Spinal cord (tissue), 10 donors: ENCODE measurements around the gene SERPINB1. TPM values are rescaled to one million over a fixed set of nuclear protein-coding genes. Genes with fewer than 3 reads are reported as not detected.
A peak's percentile ranks its signal among the peaks of the same experiment; 100 is the strongest.

Source experiments
- DNase-seq, 6 donors: peaks; one replicate each; pipeline versions ENCODE4 v3.0.0 to v3.0.0-alpha.2; 2013 to 2015; ENCODE audit warnings: low spot score in 6 of 6, low read depth in 4 of 6
- H3K27ac ChIP-seq: one replicate; pipeline ENCODE4 v1.5.1; 2013; ENCODE audit warnings: low read depth, low read length, control low read depth
- H3K27me3 ChIP-seq: one replicate; pipeline ENCODE4 v1.6.1; 2013; ENCODE audit warnings: low read length; ENCODE audit not compliant: control insufficient read depth, insufficient read depth
- H3K36me3 ChIP-seq: one replicate; pipeline ENCODE4 v1.6.1; 2013; ENCODE audit warnings: low read length; ENCODE audit not compliant: control insufficient read depth, insufficient read depth
- H3K4me1 ChIP-seq: one replicate; pipeline ENCODE4 v1.6.1; 2013; ENCODE audit warnings: low read length; ENCODE audit not compliant: control insufficient read depth, insufficient read depth
- H3K4me3 ChIP-seq: one replicate; pipeline ENCODE4 v1.5.1; 2013; ENCODE audit warnings: low read depth, low read length, control low read depth
- H3K9me3 ChIP-seq: one replicate; pipeline ENCODE4 v1.6.1; 2013; ENCODE audit warnings: low read length; ENCODE audit not compliant: control insufficient read depth, insufficient read depth
- WGBS: methylation state at CpG from one replicate; pipeline ENCODE4 v1.1.5; 2013; ENCODE audit warnings: missing lambda C conversion rate; ENCODE audit not compliant: insufficient coverage; 5-methylcytosine and 5-hydroxymethylcytosine counted together
- polyA plus RNA-seq, 2 donors: library from polyadenylated mRNA; unstranded; fragments of 120-200 nt; gene quantifications; one replicate each; pipeline ENCODE4 v1.2.1, GENCODE V29; 2013; ENCODE audit not compliant: insufficient read length in 2 of 2
- total RNA-seq, 2 donors: library from RNA; depleted of rRNA in 1 of 2; stranded (reverse); fragments of 120-200 nt in 1 of 2; fragments of >200 nt in 1 of 2; gene quantifications; one replicate each; pipeline versions ENCODE4 v1.2.3 to v1.2.4, GENCODE V29; 2013 to 2014
- donor health status: healthy.

Gene SERPINB1
- total and polyA plus RNA-seq, 4 donors = 12.0 to 23.4 (median 15.5) TPM

- 67% methylated on average over 3 of the region's 6 CpGs for WGBS
- peaks cover 20% of the 10 kb centered on the region for H3K4me1 ChIP-seq
- DNase-seq = no peak
Measured at GRCh38 chr6:2852514-2852855, 10.8 kb upstream of the SERPINB1 start.

GRCh38 chr6:2851727-2852513, 10.3 kb upstream of the SERPINB1 start:
- H3K27me3 ChIP-seq = no peaks in the 10 kb centered on the region
- H3K9me3 ChIP-seq = no peaks in the 10 kb centered on the region
- DNase-seq = no peak
- peaks cover 19% of the 10 kb centered on the region for H3K4me1 ChIP-seq
- no peak overlapping the region for H3K4me3 ChIP-seq
- no peaks in the 10 kb centered on the region for H3K36me3 ChIP-seq
- H3K27ac ChIP-seq = no peak overlapping the region
- WGBS = 97% methylated on average over 16 of the region's 17 CpGs

More at GRCh38 chr6:2852514-2852855, 10.8 kb upstream of the SERPINB1 start:
- Histone ChIP-seq H3K4me3 (no peak overlapping the region), H3K27ac (no peak overlapping the region), H3K36me3 (no peaks in the 10 kb centered on the region), H3K27me3 (no peaks in the 10 kb centered on the region), H3K9me3 (no peaks in the 10 kb centered on the region)

- H3K9me3 ChIP-seq = no peaks in the 10 kb centered on the region
- H3K4me3 ChIP-seq = no peak overlapping the region
- DNase-seq = no peak
- WGBS = 58% methylated on average over 2 of the region's 5 CpGs
- H3K27ac ChIP-seq = no peak overlapping the region
- no peaks in the 10 kb centered on the region for H3K27me3 ChIP-seq
- peaks cover 18% of the 10 kb centered on the region for H3K4me1 ChIP-seq
- H3K36me3 ChIP-seq = no peaks in the 10 kb centered on the region
Measured at GRCh38 chr6:2850538-2851113, 9.0 kb upstream of the SERPINB1 start.

GRCh38 chr6:2848851-2849250, 7.2 kb upstream of the SERPINB1 start:
- Histone ChIP-seq H3K4me3 (no peak overlapping the region), H3K36me3 (no peaks in the 10 kb centered on the region), H3K4me1 (peaks cover 6% of the 10 kb centered on the region), H3K27me3 (no peaks in the 10 kb centered on the region), H3K27ac (no peak overlapping the region), H3K9me3 (no peaks in the 10 kb centered on the region)
- no peak for DNase-seq
- WGBS = 69% methylated on average over 7 of the region's 10 CpGs

GRCh38 chr6:2845880-2846208, 4.2 kb upstream of the SERPINB1 start:
- Histone ChIP-seq H3K9me3 (no peaks in the 10 kb centered on the region), H3K36me3 (no peaks in the 10 kb centered on the region), H3K4me1 (peaks cover 7% of the 10 kb centered on the region), H3K27me3 (peaks cover 2% of the 10 kb centered on the region), H3K27ac (no peak overlapping the region), H3K4me3 (no peak overlapping the region)
- 75% methylated on average over 4 of the region's 6 CpGs for WGBS
- no peak for DNase-seq

- Histone ChIP-seq H3K36me3 (no peaks in the 10 kb centered on the region), H3K4me3 (no peak overlapping the region), H3K27me3 (peaks cover 2% of the 10 kb centered on the region), H3K9me3 (no peaks in the 10 kb centered on the region), H3K4me1 (peaks cover 13% of the 10 kb centered on the region), H3K27ac (no peak overlapping the region)
- DNase-seq = no peak
Measured at GRCh38 chr6:2844008-2844407, 2.3 kb upstream of the SERPINB1 start.

- Histone ChIP-seq H3K9me3 (no peaks in the 10 kb centered on the region), H3K4me1 (peaks cover 13% of the 10 kb centered on the region), H3K27ac (no peak overlapping the region), H3K27me3 (peaks cover 2% of the 10 kb centered on the region), H3K4me3 (no peak overlapping the region), H3K36me3 (no peaks in the 10 kb centered on the region)
- no peak for DNase-seq
- 78% methylated on average over 2 of the region's 2 CpGs for WGBS
Measured at GRCh38 chr6:2843138-2843740, 1.6 kb upstream of the SERPINB1 start.

- Histone ChIP-seq H3K27me3 (peaks cover 2% of the 10 kb centered on the region), H3K4me1 (peaks cover 13% of the 10 kb centered on the region)
Measured at GRCh38 chr6:2842139-2842552, 483 bp upstream of the SERPINB1 start.

GRCh38 chr6:2840749-2841061, 958 bp downstream of the SERPINB1 start:
- Histone ChIP-seq H3K4me3 (peak overlapping the region; percentile 38), H3K9me3 (no peaks in the 10 kb centered on the region), H3K36me3 (no peaks in the 10 kb centered on the region), H3K27me3 (peaks cover 2% of the 10 kb centered on the region), H3K27ac (peak overlapping the region; percentile 84), H3K4me1 (peaks cover 13% of the 10 kb centered on the region)
- no peak for DNase-seq
- 90% methylated on average over 2 of the region's 3 CpGs for WGBS

More at GRCh38 chr6:2842139-2842552, 483 bp upstream of the SERPINB1 start:
- peak overlapping the region; percentile 11 for H3K27ac ChIP-seq
- H3K4me3 ChIP-seq = peak overlapping the region; percentile 37
- no peak for DNase-seq
- H3K9me3 ChIP-seq = no peaks in the 10 kb centered on the region
- no peaks in the 10 kb centered on the region for H3K36me3 ChIP-seq
- 86% methylated on average over 1 of the region's 2 CpGs for WGBS
